C4-2B (cell line): Measurements from ENCODE around the gene CBX1.

Experiments used
- ZFX ChIP-seq: fragments of 450-650 bp; IDR thresholded peaks from 2 replicates; pipeline ENCODE4 v1.6.1; 2017
- TF ChIP-seq, protein P1 (sequence below): fragments of 450-650 bp; conservative IDR thresholded peaks from 2 replicates; pipeline ENCODE4 v1.5.1; 2017; ENCODE audit warnings: mild to moderate bottlenecking

DNA sequence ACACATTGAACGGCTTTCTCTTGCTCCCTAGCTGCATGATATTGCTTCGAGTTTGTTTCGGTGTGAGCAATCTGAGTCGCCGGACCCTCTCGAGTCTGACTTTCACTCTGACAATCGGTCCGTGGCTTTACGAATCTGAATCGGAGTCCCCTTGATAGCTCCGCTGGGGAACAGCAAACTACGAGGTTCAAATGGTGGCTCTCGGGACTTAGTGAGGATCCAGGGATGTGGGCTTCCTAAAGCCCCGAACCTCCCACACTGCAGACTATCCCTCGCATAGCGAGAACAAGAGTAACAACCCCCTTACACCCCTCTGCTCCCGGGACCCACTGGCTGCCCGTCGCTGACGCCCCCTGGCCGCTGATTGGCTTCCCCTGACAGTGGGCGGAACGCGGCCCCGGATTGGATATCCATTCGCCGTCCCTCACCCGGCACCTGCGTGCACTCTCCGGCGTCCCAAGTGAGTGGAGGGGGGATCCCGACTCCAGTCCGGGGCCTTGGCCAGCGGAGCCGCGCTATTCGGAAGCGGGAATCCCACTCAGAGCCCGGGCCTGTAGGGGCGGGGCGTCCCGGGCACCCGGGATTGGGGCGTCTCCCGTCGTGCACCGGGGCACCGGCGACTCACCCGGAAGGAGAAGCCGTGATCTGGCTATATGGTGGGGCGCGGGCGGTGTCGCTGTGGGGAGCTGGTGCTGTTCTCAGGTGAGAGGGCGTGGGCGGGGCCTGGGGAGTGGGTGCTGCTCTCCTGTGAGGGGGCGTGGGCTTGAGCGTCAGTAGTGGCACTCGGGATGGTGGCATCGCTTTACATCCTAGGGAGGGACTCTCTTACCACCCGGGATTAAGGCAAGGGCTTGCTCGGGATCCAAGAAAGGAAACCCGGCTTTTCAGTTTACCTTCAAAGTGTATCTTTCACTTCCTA is 6.1 kb upstream of the CBX1 start, which contains the start of gene SNX11:
- TF ChIP-seq, protein P1, sequence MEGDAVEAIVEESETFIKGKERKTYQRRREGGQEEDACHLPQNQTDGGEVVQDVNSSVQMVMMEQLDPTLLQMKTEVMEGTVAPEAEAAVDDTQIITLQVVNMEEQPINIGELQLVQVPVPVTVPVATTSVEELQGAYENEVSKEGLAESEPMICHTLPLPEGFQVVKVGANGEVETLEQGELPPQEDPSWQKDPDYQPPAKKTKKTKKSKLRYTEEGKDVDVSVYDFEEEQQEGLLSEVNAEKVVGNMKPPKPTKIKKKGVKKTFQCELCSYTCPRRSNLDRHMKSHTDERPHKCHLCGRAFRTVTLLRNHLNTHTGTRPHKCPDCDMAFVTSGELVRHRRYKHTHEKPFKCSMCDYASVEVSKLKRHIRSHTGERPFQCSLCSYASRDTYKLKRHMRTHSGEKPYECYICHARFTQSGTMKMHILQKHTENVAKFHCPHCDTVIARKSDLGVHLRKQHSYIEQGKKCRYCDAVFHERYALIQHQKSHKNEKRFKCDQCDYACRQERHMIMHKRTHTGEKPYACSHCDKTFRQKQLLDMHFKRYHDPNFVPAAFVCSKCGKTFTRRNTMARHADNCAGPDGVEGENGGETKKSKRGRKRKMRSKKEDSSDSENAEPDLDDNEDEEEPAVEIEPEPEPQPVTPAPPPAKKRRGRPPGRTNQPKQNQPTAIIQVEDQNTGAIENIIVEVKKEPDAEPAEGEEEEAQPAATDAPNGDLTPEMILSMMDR, result no peak
- no peak for TF ChIP-seq ZFX
